GM12875 (cell line): ENCODE measurements around the gene MYO3B.

Source experiments
- H3K4me3 ChIP-seq: one replicate; pipeline ENCODE4 v1.5.1; 2011; ENCODE audit warnings: low read depth, low read length, control low read depth
- TF ChIP-seq, protein P1 (sequence below): IDR thresholded peaks from 2 replicates; pipeline ENCODE4 v1.5.1; 2011; ENCODE audit warnings: low read depth, mild to moderate bottlenecking, control low read depth, inconsistent platforms, low read length, moderate library complexity, borderline replicate concordance; ENCODE audit not compliant: insufficient read depth

Gene MYO3B

DNA sequence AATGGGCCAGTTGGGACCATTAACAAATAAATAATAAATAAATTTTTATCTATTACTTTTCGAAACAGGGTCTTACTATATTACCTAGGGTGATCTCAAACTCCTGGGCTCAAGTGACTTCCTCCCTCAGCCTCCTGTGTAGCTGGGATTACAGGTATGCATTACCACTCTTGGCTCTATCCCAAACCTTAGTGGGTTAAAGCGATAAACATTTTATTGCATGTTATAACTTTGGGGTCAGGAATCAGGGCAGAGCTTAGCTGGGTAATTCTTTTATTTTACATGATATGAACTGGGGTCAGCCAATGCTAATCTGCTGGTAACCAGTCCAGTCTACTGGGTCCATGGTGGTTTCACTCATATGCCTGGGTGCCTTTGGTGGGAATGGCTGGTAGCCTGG, 127.8 kb downstream of the MYO3B start:
- no peak overlapping the region for H3K4me3 ChIP-seq
- TF ChIP-seq, protein P1, sequence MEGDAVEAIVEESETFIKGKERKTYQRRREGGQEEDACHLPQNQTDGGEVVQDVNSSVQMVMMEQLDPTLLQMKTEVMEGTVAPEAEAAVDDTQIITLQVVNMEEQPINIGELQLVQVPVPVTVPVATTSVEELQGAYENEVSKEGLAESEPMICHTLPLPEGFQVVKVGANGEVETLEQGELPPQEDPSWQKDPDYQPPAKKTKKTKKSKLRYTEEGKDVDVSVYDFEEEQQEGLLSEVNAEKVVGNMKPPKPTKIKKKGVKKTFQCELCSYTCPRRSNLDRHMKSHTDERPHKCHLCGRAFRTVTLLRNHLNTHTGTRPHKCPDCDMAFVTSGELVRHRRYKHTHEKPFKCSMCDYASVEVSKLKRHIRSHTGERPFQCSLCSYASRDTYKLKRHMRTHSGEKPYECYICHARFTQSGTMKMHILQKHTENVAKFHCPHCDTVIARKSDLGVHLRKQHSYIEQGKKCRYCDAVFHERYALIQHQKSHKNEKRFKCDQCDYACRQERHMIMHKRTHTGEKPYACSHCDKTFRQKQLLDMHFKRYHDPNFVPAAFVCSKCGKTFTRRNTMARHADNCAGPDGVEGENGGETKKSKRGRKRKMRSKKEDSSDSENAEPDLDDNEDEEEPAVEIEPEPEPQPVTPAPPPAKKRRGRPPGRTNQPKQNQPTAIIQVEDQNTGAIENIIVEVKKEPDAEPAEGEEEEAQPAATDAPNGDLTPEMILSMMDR = no peak

DNA sequence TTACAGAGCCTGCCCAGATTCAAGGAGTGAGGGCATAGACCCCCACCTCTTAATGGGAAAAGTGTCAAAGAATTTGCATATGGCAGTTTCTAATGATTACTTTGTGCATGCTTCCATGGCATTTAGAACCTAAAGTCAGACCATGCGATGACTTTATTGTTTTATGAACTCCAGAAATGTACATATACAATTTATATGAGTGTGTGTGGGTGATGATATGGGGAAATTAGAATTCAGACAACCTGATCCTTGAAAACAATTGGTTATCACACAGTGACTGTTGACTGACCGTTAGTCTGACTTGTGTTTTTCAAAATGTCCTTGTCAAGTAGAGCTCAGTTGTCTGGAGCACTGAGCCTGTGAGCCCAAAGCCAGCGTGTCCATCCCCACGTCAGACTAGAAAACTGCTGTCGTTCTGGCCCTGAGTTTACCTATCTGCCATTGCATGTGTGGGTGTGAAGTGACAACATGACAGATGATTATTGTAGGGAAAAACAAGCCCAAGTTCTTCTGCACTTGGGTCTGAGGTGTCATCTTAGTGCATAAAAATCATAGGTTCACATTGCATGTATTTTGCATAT, 128.4 kb downstream of the MYO3B start:
- no peak overlapping the region for H3K4me3 ChIP-seq
- TF ChIP-seq, protein P1 = no peak

DNA sequence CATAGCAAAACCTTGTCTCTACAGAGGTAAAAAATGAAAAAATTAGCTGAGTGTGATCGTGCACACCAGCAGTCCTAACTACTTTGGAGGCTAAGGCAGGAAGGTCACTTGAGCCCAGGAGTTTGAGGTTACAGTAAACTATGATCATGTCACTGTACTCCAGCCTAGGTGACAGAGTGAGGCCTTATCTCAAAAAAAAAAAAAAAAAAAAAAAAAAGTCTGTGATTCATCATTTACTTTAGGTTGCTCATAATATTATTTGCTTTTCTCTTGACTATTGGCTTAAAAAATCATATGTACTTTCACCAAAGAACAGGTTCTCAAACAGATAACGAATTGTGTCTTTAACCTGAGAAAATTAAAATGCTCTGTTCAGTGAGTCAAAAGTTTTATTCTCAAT, 129.1 kb downstream of the MYO3B start:
- TF ChIP-seq, protein P1 = no peak
- no peak overlapping the region for H3K4me3 ChIP-seq

DNA sequence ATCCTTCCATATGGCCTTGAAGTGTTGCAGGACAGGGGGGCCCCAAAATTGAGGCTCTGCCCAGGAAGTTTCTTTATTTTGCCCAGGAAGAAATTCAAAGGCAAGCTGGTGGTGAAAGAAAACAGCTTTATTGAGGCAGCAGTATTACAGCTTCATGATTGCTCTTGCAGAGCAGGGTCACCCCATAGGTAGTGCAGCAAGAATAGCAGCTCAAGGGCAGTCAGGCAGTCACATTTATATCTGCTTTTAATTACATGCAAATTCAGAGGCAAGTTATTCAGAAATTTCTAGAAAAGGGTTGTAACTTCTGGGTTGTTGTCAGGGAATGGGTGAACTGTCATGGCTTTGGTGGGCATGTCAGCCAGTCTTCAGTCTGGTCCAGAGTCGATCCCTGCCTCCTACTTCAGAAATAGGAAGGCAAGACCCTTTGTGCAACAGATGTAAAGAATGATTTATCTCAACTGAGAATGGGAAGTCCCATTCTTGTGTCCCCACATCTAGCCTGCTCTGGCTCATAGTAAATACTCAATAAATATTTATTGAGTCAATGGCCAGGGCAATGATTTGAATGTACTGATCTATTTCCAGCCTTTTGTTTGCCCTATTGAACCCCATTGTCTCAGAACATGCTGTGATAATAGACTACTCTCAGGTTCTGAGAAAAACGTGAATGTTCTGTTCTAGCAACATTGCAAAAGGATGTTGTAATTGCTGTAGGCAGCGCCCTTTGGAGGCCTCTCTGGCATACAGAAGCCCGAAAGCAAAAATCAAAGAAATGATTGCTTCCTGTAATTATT, 129.8 kb downstream of the MYO3B start:
- H3K4me3 ChIP-seq = no peak overlapping the region
- TF ChIP-seq, protein P1 = no peak

DNA sequence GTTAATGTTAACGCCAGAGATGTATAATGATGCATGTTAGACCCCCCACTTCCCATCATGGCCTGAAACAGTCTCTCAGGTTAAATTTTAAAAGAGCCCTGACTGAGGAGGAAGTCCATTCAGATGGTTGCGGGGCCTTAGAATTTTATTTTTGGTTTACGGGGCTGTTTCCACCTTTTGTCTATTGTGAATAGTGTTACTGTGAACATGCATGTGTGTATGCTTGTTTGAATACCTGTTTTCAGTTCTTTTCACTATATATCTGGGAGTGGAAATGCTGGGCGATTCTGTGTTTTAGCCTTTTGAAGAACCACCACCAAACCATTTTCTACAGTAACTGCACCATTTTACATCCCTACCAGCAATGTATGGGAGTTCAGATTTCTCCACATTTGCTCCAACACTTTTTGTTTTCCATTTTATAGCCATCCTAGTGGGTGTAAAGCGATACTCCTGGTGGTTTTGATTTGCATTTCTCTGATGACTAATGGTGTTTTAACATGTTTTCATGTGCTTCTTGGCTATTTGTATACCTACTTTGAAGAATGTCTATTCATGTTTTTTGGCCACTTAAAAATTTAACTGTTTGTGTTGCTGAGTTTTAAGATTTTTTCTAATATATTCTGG, 133.0 kb downstream of the MYO3B start:
- TF ChIP-seq, protein P1 = no peak
- H3K4me3 ChIP-seq = no peak overlapping the region

DNA sequence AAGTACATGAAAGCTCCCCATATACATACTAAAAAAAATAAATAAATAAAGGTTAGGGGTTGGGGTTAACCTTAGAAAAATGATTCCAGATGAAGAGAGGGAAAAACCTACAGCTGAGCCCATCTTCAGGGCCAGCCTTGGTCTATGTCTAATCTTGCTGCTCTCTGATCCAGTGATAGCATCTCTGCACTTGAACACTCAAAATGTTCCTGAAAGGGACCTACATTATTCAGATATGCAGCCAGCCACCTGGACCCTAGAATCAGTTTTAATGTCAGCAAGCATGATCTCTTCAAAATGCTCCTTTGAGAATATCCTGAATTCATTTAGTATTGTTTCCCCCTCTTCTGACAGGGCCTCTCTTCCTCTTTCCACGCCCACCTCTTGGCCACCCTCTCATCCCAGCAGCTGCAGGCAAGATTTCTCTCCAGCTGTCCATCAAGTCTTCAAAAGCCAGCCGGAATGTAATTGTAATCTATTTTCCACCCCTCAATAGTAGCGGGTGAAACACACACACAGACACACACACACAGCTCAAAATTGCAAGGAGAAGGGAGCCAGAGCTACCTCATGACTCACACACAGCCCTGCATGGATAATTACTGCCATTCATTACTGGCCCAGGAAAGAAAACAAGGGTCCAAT, 135.5 kb downstream of the MYO3B start:
- no peak overlapping the region for H3K4me3 ChIP-seq
- TF ChIP-seq, protein P1 = no peak
